A673 (cell line): ENCODE data around the gene PRRT2. TPM values are rescaled to one million over a fixed set of nuclear protein-coding genes. Genes with fewer than 3 reads are reported as not detected.
"Not testable (repeated sequence)": the region's sequence is repeated elsewhere in the genome, so short reads cannot be mapped to it uniquely, and the experiment has no call there.

Experiments used
- BruUV-seq: library from RNA; stranded (reverse); fragments of 400-500 nt; replicated peaks from 2 replicates; lab custom pipeline; 2021; lab: Mats Ljungman, UMichigan
- CTCF ChIA-PET: fragments of 300-600 bp; sonication (Branson Sonifier 250); formaldehyde crosslinking; loops from one replicate; lab custom pipeline; 2022; ENCODE audit warnings: antibody characterized with exemption; lab: Charles Lee
- POLR2A ChIA-PET: fragments of 300-600 bp; sonication (Branson Sonifier 250); formaldehyde crosslinking; loops from one replicate; lab custom pipeline; 2022; ENCODE audit warnings: antibody characterized with exemption; ENCODE audit not compliant: low non-redundant PET; lab: Charles Lee
- DNase-seq: peaks from one replicate; pipeline ENCODE4 v3.0.0-alpha.2; 2015; ENCODE audit warnings: low spot score
- H3K27ac ChIP-seq: fragments of 200-600 bp; sonication (generic); 2 replicates; pipeline ENCODE4 v1.5.1; 2016; ENCODE audit warnings: mixed run types, low read depth, mild to moderate bottlenecking, mixed read lengths, antibody characterized with exemption, low read length; ENCODE audit not compliant: poor library complexity, severe bottlenecking
- H3K27me3 ChIP-seq: fragments of 200-600 bp; sonication (generic); replicated peaks from 2 replicates; pipeline ENCODE4 v1.6.1; 2017; ENCODE audit warnings: mixed run types, low read depth, mild to moderate bottlenecking, mixed read lengths, antibody characterized with exemption, low read length; ENCODE audit not compliant: insufficient read depth, poor library complexity
- H3K36me3 ChIP-seq: fragments of 200-600 bp; sonication (generic); 2 replicates; pipeline ENCODE4 v1.6.1; 2016; ENCODE audit warnings: mixed run types, mild to moderate bottlenecking, mixed read lengths, antibody characterized with exemption, low read length; ENCODE audit not compliant: insufficient read depth, poor library complexity, severe bottlenecking
- H3K4me1 ChIP-seq: fragments of 200-600 bp; sonication (generic); 2 replicates; pipeline ENCODE4 v1.6.1; 2017; ENCODE audit warnings: mixed run types, mild to moderate bottlenecking, mixed read lengths, antibody characterized with exemption, low read length; ENCODE audit not compliant: insufficient read depth, poor library complexity, severe bottlenecking
- H3K4me3 ChIP-seq: fragments of 200-600 bp; sonication (generic); 2 replicates; pipeline ENCODE4 v1.5.1; 2016; ENCODE audit warnings: low read depth, mixed run types, mild to moderate bottlenecking, mixed read lengths, low read length; ENCODE audit not compliant: poor library complexity, severe bottlenecking
- H3K9me3 ChIP-seq: fragments of 200-600 bp; sonication (generic); 2 replicates; pipeline ENCODE4 v1.6.1; 2016; ENCODE audit warnings: mixed run types, low read depth, mild to moderate bottlenecking, mixed read lengths, antibody characterized with exemption, low read length; ENCODE audit not compliant: poor library complexity, severe bottlenecking
- EZH2 ChIP-seq: fragments of 200-600 bp; sonication (generic); IDR thresholded peaks from 2 replicates; pipeline ENCODE4 v1.6.1; 2017; ENCODE audit warnings: borderline replicate concordance, low read depth, mild to moderate bottlenecking, mixed read lengths, antibody characterized with exemption, low read length; ENCODE audit not compliant: poor library complexity, severe bottlenecking
- intact Hi-C: fragments of 100-400 bp; cut with micrococcal nuclease; formaldehyde crosslinking; loops from one replicate; pipeline ENCODE4 v1.10.0; 2022; ENCODE audit not compliant: unreplicated experiment
- total RNA-seq: library from RNA; stranded (reverse); gene quantifications from 2 replicates; pipeline ENCODE4 v1.2.3, GENCODE V29; 2021
- TF ChIP-seq, protein P1 (sequence below): fragments of 300-800, 200-600 bp; sonication (generic); conservative IDR thresholded peaks from 2 replicates; pipeline ENCODE4 v1.5.1; 2017; ENCODE audit warnings: low read depth, mild to moderate bottlenecking, antibody characterized with exemption, low read length, moderate library complexity, mixed read lengths

Gene PRRT2
- total RNA-seq, 1 experiment from 2014 or later, result 9.0 TPM

- no peaks in the 10 kb centered on the region for H3K27me3 ChIP-seq
- H3K36me3 ChIP-seq, result no peaks in the 10 kb centered on the region
- ChIA-PET POLR2A (no interaction called here), CTCF (no interaction called here)
- no peak within 1 kb of the TSS for H3K27ac ChIP-seq
- H3K9me3 ChIP-seq, result no peaks in the 10 kb centered on the region
- intact Hi-C loops, result no loop called here
- H3K4me3 ChIP-seq, result no peak within 1 kb of the TSS
- no peak for TF ChIP-seq EZH2
- TF ChIP-seq, protein P1, sequence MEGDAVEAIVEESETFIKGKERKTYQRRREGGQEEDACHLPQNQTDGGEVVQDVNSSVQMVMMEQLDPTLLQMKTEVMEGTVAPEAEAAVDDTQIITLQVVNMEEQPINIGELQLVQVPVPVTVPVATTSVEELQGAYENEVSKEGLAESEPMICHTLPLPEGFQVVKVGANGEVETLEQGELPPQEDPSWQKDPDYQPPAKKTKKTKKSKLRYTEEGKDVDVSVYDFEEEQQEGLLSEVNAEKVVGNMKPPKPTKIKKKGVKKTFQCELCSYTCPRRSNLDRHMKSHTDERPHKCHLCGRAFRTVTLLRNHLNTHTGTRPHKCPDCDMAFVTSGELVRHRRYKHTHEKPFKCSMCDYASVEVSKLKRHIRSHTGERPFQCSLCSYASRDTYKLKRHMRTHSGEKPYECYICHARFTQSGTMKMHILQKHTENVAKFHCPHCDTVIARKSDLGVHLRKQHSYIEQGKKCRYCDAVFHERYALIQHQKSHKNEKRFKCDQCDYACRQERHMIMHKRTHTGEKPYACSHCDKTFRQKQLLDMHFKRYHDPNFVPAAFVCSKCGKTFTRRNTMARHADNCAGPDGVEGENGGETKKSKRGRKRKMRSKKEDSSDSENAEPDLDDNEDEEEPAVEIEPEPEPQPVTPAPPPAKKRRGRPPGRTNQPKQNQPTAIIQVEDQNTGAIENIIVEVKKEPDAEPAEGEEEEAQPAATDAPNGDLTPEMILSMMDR, result no peak
- DNase-seq, result no peak
- BruUV-seq, result no TSS peak
- H3K4me1 ChIP-seq, result no peaks in the 10 kb centered on the region
Observed at GRCh38 chr16:29777576-29778350, 34.2 kb upstream of the PRRT2 start, which contains the start of gene ZG16. TSS of gene ZG16 (plus strand) at chr16:29778256. CDS start at chr16:29779267, 1,011 bp downstream.

GRCh38 chr16:29779474-29779873 is 32.5 kb upstream of the PRRT2 start:
- ChIA-PET POLR2A (no interaction called here), CTCF (no interaction called here)
- intact Hi-C loops, result no loop called here
- DNase-seq, result no peak
- no peaks in the 10 kb centered on the region for H3K27me3 ChIP-seq
- H3K27ac ChIP-seq, result no peak overlapping the region
- no peaks in the 10 kb centered on the region for H3K9me3 ChIP-seq
- H3K4me3 ChIP-seq, result no peak overlapping the region
- no peaks in the 10 kb centered on the region for H3K36me3 ChIP-seq
- BruUV-seq, result no TSS peak
- H3K4me1 ChIP-seq, result no peaks in the 10 kb centered on the region
- TF ChIP-seq EZH2, result no peak
- TF ChIP-seq, protein P1, result no peak

DNA sequence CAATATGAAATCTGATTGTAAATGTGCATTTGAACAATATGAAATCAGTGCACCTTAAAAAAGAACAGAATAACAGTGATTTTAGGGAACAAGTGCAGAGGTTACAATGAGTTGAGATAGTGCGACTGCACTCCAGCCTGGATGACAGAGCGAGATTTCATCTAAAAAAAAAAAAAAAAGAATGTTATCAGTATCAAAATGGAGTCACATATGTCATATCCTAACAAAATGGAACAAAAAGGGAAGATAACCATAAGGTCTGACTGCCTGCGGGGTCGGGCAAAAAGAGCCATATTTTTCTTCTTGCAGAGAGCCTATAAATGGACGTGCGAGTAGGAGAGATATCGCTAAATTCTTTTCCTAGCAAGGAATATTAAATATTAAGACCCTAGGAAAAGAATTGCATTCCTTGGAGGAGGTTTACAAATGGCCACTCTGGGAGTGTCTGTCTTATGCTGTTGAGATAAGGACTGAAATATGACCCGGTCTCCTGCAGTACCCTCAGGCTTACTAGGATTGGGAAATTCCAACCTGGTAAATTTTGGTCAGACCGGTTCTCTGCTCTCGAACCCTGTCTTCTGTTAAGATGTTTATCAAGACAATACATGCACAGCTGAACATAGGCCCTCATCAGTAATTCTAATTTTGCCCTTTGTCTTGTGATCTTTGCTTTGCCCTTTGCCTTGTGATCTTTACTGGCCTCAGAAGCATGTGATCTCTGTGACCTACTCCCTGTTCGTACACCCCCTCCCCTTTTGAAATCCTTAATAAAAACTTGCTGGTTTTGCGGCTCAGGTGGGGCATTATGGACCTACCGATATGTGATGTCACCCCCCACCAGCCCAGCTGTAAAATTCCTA is 28.7 kb upstream of the PRRT2 start:
- POLR2A ChIA-PET, H3K4me3 ChIP-seq, intact Hi-C loops, CTCF ChIA-PET, BruUV-seq, H3K27me3 ChIP-seq, H3K4me1 ChIP-seq, H3K9me3 ChIP-seq, H3K36me3 ChIP-seq, DNase-seq, H3K27ac ChIP-seq: not testable (repeated sequence)
